H9 (cell line): Measurements from ENCODE around the gene MYOF. TPM values are rescaled to one million over a fixed set of nuclear protein-coding genes. Genes with fewer than 3 reads are reported as not detected.

ENCODE experiments used
- DNase-seq: peaks from one replicate; pipeline ENCODE4 v3.0.0-alpha.2; 2017
- H2AFZ ChIP-seq: one replicate; pipeline ENCODE4 v1.6.1; 2013; ENCODE audit warnings: mild to moderate bottlenecking, low read length, control low read depth, moderate library complexity
- H2AK5ac ChIP-seq: 2 replicates; pipeline ENCODE4 v1.6.1; 2013; ENCODE audit warnings: low read length, control low read depth, mixed read lengths; ENCODE audit not compliant: insufficient read length
- H2BK120ac ChIP-seq: one replicate; pipeline ENCODE4 v1.6.1; 2013; ENCODE audit warnings: low read depth, mild to moderate bottlenecking, low read length, control low read depth, inconsistent platforms; ENCODE audit not compliant: poor library complexity, severe bottlenecking
- H2BK12ac ChIP-seq: 2 replicates; pipeline ENCODE4 v1.6.1; 2013; ENCODE audit warnings: low read length, control low read depth, mixed read lengths, low read depth; ENCODE audit not compliant: insufficient read length
- H2BK15ac ChIP-seq: 2 replicates; pipeline ENCODE4 v1.6.1; 2013; ENCODE audit warnings: low read depth, low read length, control low read depth
- H2BK20ac ChIP-seq: one replicate; pipeline ENCODE4 v1.6.1; 2013; ENCODE audit warnings: low read depth, mild to moderate bottlenecking, low read length, control low read depth, inconsistent platforms; ENCODE audit not compliant: poor library complexity, severe bottlenecking
- H2BK5ac ChIP-seq: 2 replicates; pipeline ENCODE4 v1.6.1; 2013; ENCODE audit warnings: low read length, control low read depth, mixed read lengths; ENCODE audit not compliant: insufficient read length
- H3K14ac ChIP-seq: 2 replicates; pipeline ENCODE4 v1.6.1; 2013; ENCODE audit warnings: low read length, control low read depth; ENCODE audit not compliant: insufficient read depth
- H3K18ac ChIP-seq: 2 replicates; pipeline ENCODE4 v1.6.1; 2013; ENCODE audit warnings: low read depth, mild to moderate bottlenecking, mixed read lengths, low read length, control low read depth; ENCODE audit not compliant: insufficient read length
- H3K23ac ChIP-seq: 2 replicates; pipeline ENCODE4 v1.6.1; 2013; ENCODE audit warnings: low read length, control low read depth, mixed read lengths, low read depth; ENCODE audit not compliant: insufficient read length
- H3K23me2 ChIP-seq: 2 replicates; pipeline ENCODE4 v1.6.1; 2013; ENCODE audit warnings: low read depth, mild to moderate bottlenecking, mixed read lengths, low read length, control low read depth; ENCODE audit not compliant: insufficient read length, poor library complexity, severe bottlenecking
- H3K27ac ChIP-seq: 2 replicates; pipeline ENCODE4 v1.5.1; 2013; ENCODE audit warnings: low read length, control low read depth, mixed read lengths, low read depth; ENCODE audit not compliant: insufficient read length
- H3K27me3 ChIP-seq: 2 replicates; pipeline ENCODE4 v1.6.1; 2013; ENCODE audit warnings: low read length, control low read depth, inconsistent platforms; ENCODE audit not compliant: insufficient read depth
- H3K4ac ChIP-seq: 2 replicates; pipeline ENCODE4 v1.6.1; 2013; ENCODE audit warnings: low read depth, mild to moderate bottlenecking, control low read depth, inconsistent platforms, low read length, moderate library complexity
- H3K4me1 ChIP-seq: 2 replicates; pipeline ENCODE4 v1.6.1; 2013; ENCODE audit warnings: low read length, control low read depth, inconsistent platforms; ENCODE audit not compliant: insufficient read depth
- H3K4me2 ChIP-seq: 2 replicates; pipeline ENCODE4 v1.6.1; 2013; ENCODE audit warnings: low read length, control low read depth, mixed read lengths; ENCODE audit not compliant: insufficient read length, insufficient read depth
- H3K56ac ChIP-seq: 2 replicates; pipeline ENCODE4 v1.6.1; 2013; ENCODE audit warnings: low read depth, mild to moderate bottlenecking, mixed read lengths, low read length, control low read depth; ENCODE audit not compliant: insufficient read length
- H3K79me1 ChIP-seq: 2 replicates; pipeline ENCODE4 v1.6.1; 2013; ENCODE audit warnings: low read depth, mild to moderate bottlenecking, moderate library complexity, low read length, control low read depth, inconsistent platforms; ENCODE audit not compliant: insufficient read depth, poor library complexity, severe bottlenecking
- H3K79me2 ChIP-seq: 2 replicates; pipeline ENCODE4 v1.6.1; 2013; ENCODE audit warnings: low read length, control low read depth, inconsistent platforms; ENCODE audit not compliant: insufficient read depth
- H3K9ac ChIP-seq: 2 replicates; pipeline ENCODE4 v1.6.1; 2013; ENCODE audit warnings: low read length, control low read depth, mixed read lengths; ENCODE audit not compliant: insufficient read length; ENCODE audit errors: extremely low read depth
- H3K9me3 ChIP-seq: one replicate; pipeline ENCODE4 v1.6.1; 2013; ENCODE audit warnings: low read depth, low read length, inconsistent platforms; ENCODE audit not compliant: control insufficient read depth
- H3T11ph ChIP-seq: one replicate; pipeline ENCODE4 v1.6.1; 2013; ENCODE audit warnings: mild to moderate bottlenecking, low read length, control low read depth, inconsistent platforms
- H4K20me1 ChIP-seq: one replicate; pipeline ENCODE4 v1.6.1; 2013; ENCODE audit not compliant: control insufficient read depth, insufficient read length, insufficient read depth
- H4K5ac ChIP-seq: 2 replicates; pipeline ENCODE4 v1.6.1; 2013; ENCODE audit warnings: low read depth, mild to moderate bottlenecking, mixed read lengths, low read length, control low read depth; ENCODE audit not compliant: insufficient read length
- H4K8ac ChIP-seq: replicated peaks from 2 replicates; pipeline ENCODE4 v1.6.1; 2013; ENCODE audit warnings: low read length, control low read depth, mixed read lengths, low read depth; ENCODE audit not compliant: insufficient read length
- H4K91ac ChIP-seq: 2 replicates; pipeline ENCODE4 v1.6.1; 2013; ENCODE audit warnings: low read depth, mild to moderate bottlenecking, moderate library complexity, mixed read lengths, low read length, control low read depth; ENCODE audit not compliant: insufficient read length
- H3K27ac Mint-ChIP-seq, 3 experiments: 2 replicates in 2 of 3; 3 replicates in 1 of 3; pipeline ENCODE4 v1.8.0; 2020 to 2021; ENCODE audit warnings: mixed read lengths in 3 of 3, mild to moderate bottlenecking in 1 of 3, moderate library complexity in 1 of 3
- H3K27me3 Mint-ChIP-seq: 2 replicates; pipeline ENCODE4 v1.8.0; 2021; ENCODE audit warnings: low read depth, mild to moderate bottlenecking, moderate library complexity, mixed read lengths
- H3K36me3 Mint-ChIP-seq, 3 experiments: 2 replicates in 2 of 3; 3 replicates in 1 of 3; pipeline ENCODE4 v1.8.0; 2020 to 2021; ENCODE audit warnings: low read depth in 3 of 3, mixed read lengths in 3 of 3; ENCODE audit not compliant: insufficient read depth in 1 of 3
- H3K4me1 Mint-ChIP-seq, 2 experiments: 2 replicates each; pipeline ENCODE4 v1.8.0; 2020; ENCODE audit warnings: mixed read lengths in 2 of 2
- H3K4me3 Mint-ChIP-seq, 2 experiments: 2 replicates in 1 of 2; 3 replicates in 1 of 2; pipeline ENCODE4 v1.8.0; 2020 to 2021; ENCODE audit warnings: mild to moderate bottlenecking in 2 of 2, mixed read lengths in 2 of 2, moderate library complexity in 1 of 2
- H3K9me3 Mint-ChIP-seq, 2 experiments: 2 replicates in 1 of 2; 3 replicates in 1 of 2; pipeline ENCODE4 v1.8.0; 2020; ENCODE audit warnings: mild to moderate bottlenecking in 2 of 2, mixed read lengths in 2 of 2, moderate library complexity in 1 of 2
- WGBS: extraction: QIAGEN DNeasy Blood & Tissue Kit; methylation state at CpG from one replicate; pipeline ENCODE4 v1.1.7; 2013; ENCODE audit warnings: missing lambda C conversion rate, low lambda C conversion rate, mixed read lengths; ENCODE audit not compliant: insufficient read length; ENCODE audit errors: extremely low coverage; 5-methylcytosine and 5-hydroxymethylcytosine counted together
- total RNA-seq: library from RNA; stranded (reverse); gene quantifications from 2 replicates; pipeline ENCODE4 v1.2.1, GENCODE V29; 2021
- TF ChIP-seq, protein P1 (sequence below): fragments of 200-600 bp; sonication (generic); conservative IDR thresholded peaks from 3 replicates; pipeline ENCODE4 v1.8.0; 2021; ENCODE audit warnings: antibody characterized with exemption, mild to moderate bottlenecking

Gene MYOF
- total RNA-seq, 1 experiment from 2014 or later = 2.8 TPM

DNA sequence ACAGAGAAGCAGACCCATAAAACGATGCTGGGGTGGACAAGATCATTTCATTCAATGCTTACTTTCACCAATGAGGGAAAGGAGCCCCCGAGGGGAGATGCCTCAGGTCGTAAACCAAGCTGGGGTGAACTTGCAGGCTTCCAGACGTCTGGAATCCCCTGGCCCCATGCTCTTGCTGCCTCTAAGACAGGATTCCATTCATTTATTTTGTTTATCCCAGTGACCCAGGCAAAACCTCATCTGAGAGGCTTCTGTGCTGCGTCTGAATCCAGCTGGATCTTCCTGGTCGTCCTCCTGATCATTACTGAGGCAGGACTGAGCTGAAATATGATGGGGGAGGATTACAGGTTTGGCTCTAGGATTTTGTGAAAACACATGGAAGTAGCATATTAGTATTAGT, 182.9 kb downstream of the MYOF start:
- Histone ChIP-seq H3K4me1 (peaks cover 7% of the 10 kb centered on the region; the same call in 1 of the 2 replicates), H3T11ph (no peak overlapping the region), H3K23ac (no peak overlapping the region), H2BK15ac (no peak overlapping the region), H2AFZ (no peak overlapping the region), H3K23me2 (no peaks in the 10 kb centered on the region), H4K8ac (no peak overlapping the region), H3K27ac (no peak overlapping the region), H3K18ac (no peak overlapping the region), H2AK5ac (no peak overlapping the region), H3K4me2 (no peak overlapping the region), H3K27me3 (no peaks in the 10 kb centered on the region), H2BK5ac (no peak overlapping the region), H3K4ac (no peak overlapping the region), H3K9me3 (no peaks in the 10 kb centered on the region), H3K56ac (no peak overlapping the region), H4K91ac (no peak overlapping the region), H3K9ac (no peak overlapping the region), H2BK20ac (no peak overlapping the region), H4K20me1 (no peaks in the 10 kb centered on the region), H3K79me1 (no peaks in the 10 kb centered on the region), H2BK12ac (no peak overlapping the region), H4K5ac (no peak overlapping the region), H2BK120ac (no peak overlapping the region), H3K14ac (no peak overlapping the region), H3K79me2 (no peaks in the 10 kb centered on the region)
- H3K36me3 Mint-ChIP-seq = peaks cover 0 to 2% (median 2%) of the 10 kb centered on the region in 3 experiments; a peak in 2 of 7 replicates
- H3K27ac Mint-ChIP-seq = peak overlapping the region; percentile 5 to 43 (median 30); a peak in 3 of 7 replicates
- no peaks in the 10 kb centered on the region for H3K27me3 Mint-ChIP-seq
- no peak overlapping the region for H3K4me3 Mint-ChIP-seq
- no peak for DNase-seq
- H3K4me1 Mint-ChIP-seq = peaks cover 23 to 27% of the 10 kb centered on the region in 2 experiments
- TF ChIP-seq, protein P1, sequence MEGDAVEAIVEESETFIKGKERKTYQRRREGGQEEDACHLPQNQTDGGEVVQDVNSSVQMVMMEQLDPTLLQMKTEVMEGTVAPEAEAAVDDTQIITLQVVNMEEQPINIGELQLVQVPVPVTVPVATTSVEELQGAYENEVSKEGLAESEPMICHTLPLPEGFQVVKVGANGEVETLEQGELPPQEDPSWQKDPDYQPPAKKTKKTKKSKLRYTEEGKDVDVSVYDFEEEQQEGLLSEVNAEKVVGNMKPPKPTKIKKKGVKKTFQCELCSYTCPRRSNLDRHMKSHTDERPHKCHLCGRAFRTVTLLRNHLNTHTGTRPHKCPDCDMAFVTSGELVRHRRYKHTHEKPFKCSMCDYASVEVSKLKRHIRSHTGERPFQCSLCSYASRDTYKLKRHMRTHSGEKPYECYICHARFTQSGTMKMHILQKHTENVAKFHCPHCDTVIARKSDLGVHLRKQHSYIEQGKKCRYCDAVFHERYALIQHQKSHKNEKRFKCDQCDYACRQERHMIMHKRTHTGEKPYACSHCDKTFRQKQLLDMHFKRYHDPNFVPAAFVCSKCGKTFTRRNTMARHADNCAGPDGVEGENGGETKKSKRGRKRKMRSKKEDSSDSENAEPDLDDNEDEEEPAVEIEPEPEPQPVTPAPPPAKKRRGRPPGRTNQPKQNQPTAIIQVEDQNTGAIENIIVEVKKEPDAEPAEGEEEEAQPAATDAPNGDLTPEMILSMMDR = no peak
- WGBS = no CpG with 5 or more reads among the region's 6 CpGs
- H3K9me3 Mint-ChIP-seq = no peaks in the 10 kb centered on the region; a peak in 3 of 5 replicates
